Activated T-cell treated with anti-CD3 and anti-CD28 coated beads, Interleukin-2, amount 50 U/mL, for 4 hours (primary cell): ENCODE measurements around the gene PRRC2C. TPM values are rescaled to one million over a fixed set of nuclear protein-coding genes. Genes with fewer than 3 reads are reported as not detected.
"Not testable (repeated sequence)": the region's sequence is repeated elsewhere in the genome, so short reads cannot be mapped to it uniquely, and the experiment has no call there.

Experiments
- ATAC-seq, 2 donors: fragments of 200-7000 bp; cut with Tn5 transposase; one replicate each; pipeline ENCODE4 v1.10.0; 2021
- DNase-seq: peaks from one replicate; pipeline ENCODE4 v3.0.0-alpha.2; 2020
- H3K27me3 Mint-ChIP-seq: one replicate; pipeline ENCODE4 v1.8.0; 2021; ENCODE audit warnings: low read depth, mixed read lengths
- H3K36me3 Mint-ChIP-seq: one replicate; pipeline ENCODE4 v1.8.0; 2022; ENCODE audit warnings: mixed read lengths; ENCODE audit not compliant: insufficient read depth
- H3K4me1 Mint-ChIP-seq: one replicate; pipeline ENCODE4 v1.8.0; 2021; ENCODE audit warnings: low read depth, mixed read lengths
- H3K4me3 Mint-ChIP-seq: one replicate; pipeline ENCODE4 v1.8.0; 2021; ENCODE audit warnings: mild to moderate bottlenecking, moderate library complexity, mixed read lengths
- H3K9me3 Mint-ChIP-seq: one replicate; pipeline ENCODE4 v1.8.0; 2021; ENCODE audit warnings: mixed read lengths
- total RNA-seq, 3 donors: library from RNA; stranded (reverse); gene quantifications; one replicate each; pipeline ENCODE4 v1.2.1, GENCODE V29; 2021

PRRC2C gene
- total RNA-seq, 3 donors from 2014 or later = 240 to 248 (median 245) TPM

- H3K36me3 Mint-ChIP-seq, H3K4me1 Mint-ChIP-seq, H3K9me3 Mint-ChIP-seq, ATAC-seq, H3K4me3 Mint-ChIP-seq, DNase-seq, H3K27me3 Mint-ChIP-seq: not testable (repeated sequence)
These were observed 130.0 kb downstream of the PRRC2C start for GRCh38 chr1:171615122-171615906.

GRCh38 chr1:171616586-171616985, 131.3 kb downstream of the PRRC2C start:
- H3K9me3 Mint-ChIP-seq = no peaks in the 10 kb centered on the region
- ATAC-seq (no peak), DNase-seq (no peak)
- H3K36me3 Mint-ChIP-seq = no peaks in the 10 kb centered on the region
- H3K4me3 Mint-ChIP-seq = no peak overlapping the region
- no peaks in the 10 kb centered on the region for H3K4me1 Mint-ChIP-seq
- no peaks in the 10 kb centered on the region for H3K27me3 Mint-ChIP-seq

GRCh38 chr1:171622152-171622462, 136.8 kb downstream of the PRRC2C start, which contains the start of gene MYOCOS:
MYOCOS (plus strand) TSS chr1:171622243; CDS start chr1:171623884, 1,641 bp downstream.
- Mint-ChIP-seq H3K27me3 (peaks cover 7% of the 10 kb centered on the region), H3K36me3 (no peaks in the 10 kb centered on the region), H3K9me3 (no peaks in the 10 kb centered on the region), H3K4me3 (no peak within 1 kb of the TSS), H3K4me1 (no peaks in the 10 kb centered on the region)
- ATAC-seq (no peak), DNase-seq (no peak)

- peaks cover 7% of the 10 kb centered on the region for H3K27me3 Mint-ChIP-seq
- no peaks in the 10 kb centered on the region for H3K9me3 Mint-ChIP-seq
- H3K4me3 Mint-ChIP-seq = no peak overlapping the region
- ATAC-seq (no peak), DNase-seq (no peak)
- no peaks in the 10 kb centered on the region for H3K36me3 Mint-ChIP-seq
- H3K4me1 Mint-ChIP-seq = no peaks in the 10 kb centered on the region
These were observed 138.5 kb downstream of the PRRC2C start for GRCh38 chr1:171623651-171624331.

- no peaks in the 10 kb centered on the region for H3K4me1 Mint-ChIP-seq
- H3K4me3 Mint-ChIP-seq = no peak overlapping the region
- ATAC-seq (no peak), DNase-seq (no peak)
- H3K9me3 Mint-ChIP-seq = no peaks in the 10 kb centered on the region
- no peaks in the 10 kb centered on the region for H3K36me3 Mint-ChIP-seq
- H3K27me3 Mint-ChIP-seq = peaks cover 19% of the 10 kb centered on the region
These were observed 139.9 kb downstream of the PRRC2C start for GRCh38 chr1:171625225-171625624.

- no peak for DNase-seq
- no peaks in the 10 kb centered on the region for H3K9me3 Mint-ChIP-seq
- no peak for ATAC-seq
- H3K36me3 Mint-ChIP-seq = no peaks in the 10 kb centered on the region
- peaks cover 20% of the 10 kb centered on the region for H3K27me3 Mint-ChIP-seq
- no peaks in the 10 kb centered on the region for H3K4me1 Mint-ChIP-seq
- H3K4me3 Mint-ChIP-seq = no peak overlapping the region
These were observed 141.7 kb downstream of the PRRC2C start for GRCh38 chr1:171627020-171627419.

GRCh38 chr1:171628225-171628624, 142.9 kb downstream of the PRRC2C start:
- Mint-ChIP-seq H3K27me3 (peaks cover 21% of the 10 kb centered on the region), H3K36me3 (no peaks in the 10 kb centered on the region), H3K9me3 (no peaks in the 10 kb centered on the region), H3K4me3 (no peak overlapping the region), H3K4me1 (no peaks in the 10 kb centered on the region)
- ATAC-seq (no peak), DNase-seq (no peak)

- ATAC-seq (no peak), DNase-seq (no peak)
- no peaks in the 10 kb centered on the region for H3K9me3 Mint-ChIP-seq
- H3K4me3 Mint-ChIP-seq = no peak overlapping the region
- no peaks in the 10 kb centered on the region for H3K36me3 Mint-ChIP-seq
- no peaks in the 10 kb centered on the region for H3K4me1 Mint-ChIP-seq
- peaks cover 12% of the 10 kb centered on the region for H3K27me3 Mint-ChIP-seq
These were observed 150.3 kb downstream of the PRRC2C start for GRCh38 chr1:171635661-171636060.

GRCh38 chr1:171636141-171636540, 150.8 kb downstream of the PRRC2C start:
- no peaks in the 10 kb centered on the region for H3K9me3 Mint-ChIP-seq
- DNase-seq (no peak), ATAC-seq (no peak)
- no peak overlapping the region for H3K4me3 Mint-ChIP-seq
- peaks cover 12% of the 10 kb centered on the region for H3K27me3 Mint-ChIP-seq
- H3K4me1 Mint-ChIP-seq = no peaks in the 10 kb centered on the region
- no peaks in the 10 kb centered on the region for H3K36me3 Mint-ChIP-seq

- Mint-ChIP-seq H3K36me3 (no peaks in the 10 kb centered on the region), H3K27me3 (peaks cover 6% of the 10 kb centered on the region), H3K9me3 (no peaks in the 10 kb centered on the region), H3K4me3 (no peak overlapping the region), H3K4me1 (no peaks in the 10 kb centered on the region)
- no peak for DNase-seq
- no peak for ATAC-seq
These were observed 152.7 kb downstream of the PRRC2C start for GRCh38 chr1:171637928-171638576.

GRCh38 chr1:171640225-171640624, 154.9 kb downstream of the PRRC2C start:
- ATAC-seq (no peak), DNase-seq (no peak)
- no peaks in the 10 kb centered on the region for H3K36me3 Mint-ChIP-seq
- H3K27me3 Mint-ChIP-seq = peaks cover 10% of the 10 kb centered on the region
- peaks cover 5% of the 10 kb centered on the region for H3K4me1 Mint-ChIP-seq
- H3K4me3 Mint-ChIP-seq = no peak overlapping the region
- no peaks in the 10 kb centered on the region for H3K9me3 Mint-ChIP-seq

GRCh38 chr1:171641076-171641864, 155.9 kb downstream of the PRRC2C start:
- Mint-ChIP-seq H3K27me3 (peaks cover 10% of the 10 kb centered on the region), H3K4me1 (peaks cover 5% of the 10 kb centered on the region), H3K4me3 (no peak overlapping the region), H3K9me3 (no peaks in the 10 kb centered on the region), H3K36me3 (no peaks in the 10 kb centered on the region)
- ATAC-seq = no peak
- DNase-seq = no peak

GRCh38 chr1:171642197-171642596, 156.9 kb downstream of the PRRC2C start:
- Mint-ChIP-seq H3K9me3 (no peaks in the 10 kb centered on the region), H3K36me3 (no peaks in the 10 kb centered on the region), H3K4me3 (no peak overlapping the region), H3K4me1 (peaks cover 5% of the 10 kb centered on the region), H3K27me3 (peaks cover 10% of the 10 kb centered on the region)
- no peak for DNase-seq
- no peak for ATAC-seq
